ENCODE measurements around the gene MYL3. TPM values are rescaled to one million over a fixed set of nuclear protein-coding genes. Genes with fewer than 3 reads are reported as not detected.

The MYL3 gene
- total RNA-seq, 1 donor from 2014 or later = 0.36 TPM

DNA sequence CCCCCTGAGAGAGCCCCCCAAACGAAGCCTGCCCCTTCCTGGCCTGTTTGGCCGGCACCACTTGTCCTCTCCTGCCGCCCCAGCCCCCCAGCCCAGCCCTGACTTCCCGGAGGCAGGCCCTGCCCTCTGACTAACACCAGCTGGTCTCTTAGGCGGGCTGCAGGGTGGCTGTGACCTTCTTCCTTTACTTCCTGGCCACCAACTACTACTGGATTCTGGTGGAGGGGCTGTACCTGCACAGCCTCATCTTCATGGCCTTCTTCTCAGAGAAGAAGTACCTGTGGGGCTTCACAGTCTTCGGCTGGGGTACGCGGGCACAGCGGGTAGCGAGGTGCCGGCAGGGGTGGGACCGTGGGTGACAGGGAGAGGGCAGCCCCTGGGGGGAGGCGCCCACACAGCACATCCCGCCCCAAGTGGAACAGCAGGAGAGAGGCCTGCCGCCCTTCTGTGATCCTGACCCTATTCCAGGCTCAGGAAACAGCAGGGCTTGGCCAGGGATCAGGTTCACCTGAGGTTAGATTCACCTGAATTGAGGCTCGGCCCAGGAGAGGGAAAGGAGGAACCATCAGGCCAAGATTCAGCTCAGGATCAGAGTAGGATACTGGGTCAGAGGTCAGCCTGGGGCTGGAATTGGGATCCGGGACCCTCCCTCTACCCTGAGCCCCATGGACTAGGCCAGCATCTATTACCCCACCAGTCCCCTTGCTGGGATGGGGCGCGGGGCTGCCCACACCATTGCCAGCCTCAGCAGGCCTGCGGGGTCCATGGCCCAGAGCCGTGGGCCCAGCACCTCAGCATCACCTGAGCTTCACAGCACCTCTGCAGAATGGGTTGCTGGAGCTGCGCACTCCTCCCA lies 36.1 kb upstream of the MYL3 start:
- ATAC-seq = no peak

DNA sequence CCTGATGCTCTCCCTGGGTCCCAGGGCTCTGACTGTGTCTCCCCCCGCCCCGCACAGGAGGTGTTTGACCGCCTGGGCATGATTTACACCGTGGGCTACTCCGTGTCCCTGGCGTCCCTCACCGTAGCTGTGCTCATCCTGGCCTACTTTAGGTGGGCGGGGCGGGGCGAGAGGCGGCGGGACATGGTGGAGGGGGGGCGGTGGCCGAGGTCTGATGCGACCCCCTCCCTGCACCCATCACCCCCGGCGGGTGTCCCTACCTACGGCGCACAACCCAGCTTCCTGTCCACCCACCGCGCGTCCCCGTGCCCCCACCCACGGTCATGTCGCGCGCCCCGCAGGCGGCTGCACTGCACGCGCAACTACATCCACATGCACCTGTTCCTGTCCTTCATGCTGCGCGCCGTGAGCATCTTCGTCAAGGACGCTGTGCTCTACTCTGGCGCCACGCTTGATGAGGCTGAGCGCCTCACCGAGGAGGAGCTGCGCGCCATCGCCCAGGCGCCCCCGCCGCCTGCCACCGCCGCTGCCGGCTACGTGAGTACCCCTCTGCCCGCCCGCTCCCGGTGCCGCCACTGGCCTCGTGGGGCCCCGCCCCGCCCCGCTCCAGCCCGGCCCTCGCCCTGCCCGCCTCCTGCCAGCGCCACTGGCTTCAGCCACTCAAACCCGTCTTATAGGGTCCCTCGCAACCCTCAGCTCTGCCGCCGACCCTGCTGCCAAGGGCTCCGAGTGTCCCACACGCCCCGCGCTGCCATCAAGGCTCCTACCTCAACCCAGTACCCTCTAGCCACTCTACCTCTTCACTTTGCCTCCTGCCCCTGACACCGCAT lies 35.3 kb upstream of the MYL3 start:
- no peak for ATAC-seq

DNA sequence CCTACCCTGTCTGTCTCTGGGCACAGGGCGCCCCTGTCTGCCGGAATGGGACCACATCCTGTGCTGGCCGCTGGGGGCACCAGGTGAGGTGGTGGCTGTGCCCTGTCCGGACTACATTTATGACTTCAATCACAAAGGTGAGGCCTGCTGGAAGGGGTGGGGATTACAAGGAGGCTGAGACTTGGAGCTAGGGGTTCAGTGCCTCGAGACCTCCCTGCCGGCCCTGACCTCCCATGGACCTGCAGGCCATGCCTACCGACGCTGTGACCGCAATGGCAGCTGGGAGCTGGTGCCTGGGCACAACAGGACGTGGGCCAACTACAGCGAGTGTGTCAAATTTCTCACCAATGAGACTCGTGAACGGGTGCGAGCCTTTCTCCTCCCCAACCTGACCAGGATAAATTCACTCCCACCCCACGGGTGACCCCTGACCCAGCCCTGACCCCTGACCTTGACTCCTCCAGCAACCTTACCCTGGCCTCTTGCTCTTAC lies 34.6 kb upstream of the MYL3 start:
- ATAC-seq = no peak

DNA sequence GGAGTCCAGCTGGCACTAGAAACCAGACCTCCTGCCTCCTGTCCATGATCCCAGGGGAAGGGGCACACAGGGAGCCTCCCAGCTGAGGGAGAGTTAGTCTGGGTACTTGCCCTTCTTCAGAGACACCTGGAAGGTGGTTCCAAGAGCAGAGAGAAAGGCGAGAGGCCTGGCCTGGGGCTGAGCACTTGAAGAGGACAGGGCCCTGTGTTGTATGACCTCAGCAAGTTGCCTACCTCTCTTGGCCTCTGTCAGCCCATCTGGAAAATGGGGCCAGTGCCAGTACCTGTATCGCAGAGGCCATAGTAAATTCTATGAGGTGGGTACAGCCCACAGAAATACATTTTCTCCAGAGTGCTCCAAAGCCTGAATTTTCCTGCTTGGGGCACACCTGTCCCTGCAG lies 33.8 kb upstream of the MYL3 start:
- no peak for ATAC-seq

DNA sequence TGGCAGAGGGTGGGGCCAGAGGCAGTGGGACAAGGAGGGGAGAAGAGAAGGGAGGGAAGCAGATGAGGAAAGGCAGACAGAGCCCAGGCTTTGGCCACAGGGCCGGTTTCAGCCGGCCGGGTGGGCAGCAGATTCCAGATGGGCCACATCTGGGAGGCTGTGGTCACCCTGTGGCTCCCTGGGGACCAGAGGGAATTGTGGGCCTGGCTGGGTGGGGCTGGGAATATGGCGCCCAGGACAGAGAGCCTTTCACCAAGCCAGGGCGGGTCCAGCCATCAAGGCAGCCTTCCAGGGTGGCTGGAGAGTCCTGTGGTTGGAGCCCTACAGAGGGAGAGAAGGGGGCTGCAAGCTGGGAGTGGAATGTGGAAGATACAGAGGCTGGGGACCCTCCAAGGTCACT lies 33.1 kb upstream of the MYL3 start:
- ATAC-seq = no peak

DNA sequence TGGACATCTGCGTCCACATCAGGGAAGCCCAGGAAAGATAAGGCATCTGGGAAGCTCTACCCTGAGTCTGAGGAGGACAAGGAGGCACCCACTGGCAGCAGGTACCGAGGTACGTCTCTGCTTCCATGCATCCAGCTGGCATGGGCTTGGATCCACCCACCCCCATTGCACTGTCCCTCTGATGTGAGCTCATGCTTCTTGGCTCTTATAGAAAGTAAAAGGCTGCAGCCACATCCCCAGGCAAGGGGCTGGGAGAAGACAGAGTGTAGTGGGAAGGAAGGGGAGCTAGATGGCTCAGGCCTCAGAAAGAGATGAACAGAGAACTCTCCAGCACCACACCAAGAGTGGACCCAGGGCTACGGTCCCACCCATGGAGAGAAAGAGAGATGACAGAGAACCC lies 32.5 kb upstream of the MYL3 start:
- ATAC-seq = no peak

DNA sequence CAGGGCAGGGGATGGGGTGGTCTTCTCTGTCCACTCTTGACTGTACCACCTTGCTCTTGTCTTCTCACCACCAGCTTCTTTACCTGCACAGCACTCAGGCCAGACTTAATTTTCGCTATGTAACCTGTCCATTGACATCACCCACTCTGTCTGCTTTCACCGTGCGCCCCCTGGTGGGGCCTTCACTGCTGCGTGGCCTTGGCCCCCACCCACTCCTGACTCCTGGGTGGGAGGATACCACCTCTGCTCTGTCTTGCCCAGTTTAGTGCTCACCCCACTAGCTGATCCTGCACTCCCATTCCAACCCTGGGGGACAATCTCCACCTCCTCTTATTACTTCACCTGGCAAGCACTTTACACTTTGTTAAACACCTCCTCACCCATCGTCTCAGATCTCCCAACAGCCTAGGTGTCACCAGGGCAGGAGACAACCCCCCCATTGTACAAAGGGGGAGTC lies 32.0 kb upstream of the MYL3 start:
- ATAC-seq = peak; percentile 45

DNA sequence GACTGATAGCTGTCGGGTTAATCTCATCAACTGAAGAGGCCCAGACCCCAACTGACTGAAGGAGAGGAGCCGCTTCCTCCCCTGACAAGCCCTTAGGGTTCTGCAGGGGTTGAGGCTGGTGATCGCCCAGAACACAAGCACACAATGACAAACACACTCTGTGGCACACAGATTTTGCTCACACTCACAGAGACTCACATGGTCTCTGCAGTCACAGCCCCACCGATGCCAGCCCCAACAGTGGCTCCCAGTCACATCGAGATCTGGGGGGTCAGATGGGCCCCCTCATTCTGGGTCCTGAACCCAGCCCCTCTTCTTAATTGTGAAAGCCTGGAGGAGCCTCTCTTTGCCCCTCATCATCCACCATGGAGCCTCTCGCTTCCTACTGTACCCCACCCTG lies 31.0 kb upstream of the MYL3 start:
- ATAC-seq = no peak

DNA sequence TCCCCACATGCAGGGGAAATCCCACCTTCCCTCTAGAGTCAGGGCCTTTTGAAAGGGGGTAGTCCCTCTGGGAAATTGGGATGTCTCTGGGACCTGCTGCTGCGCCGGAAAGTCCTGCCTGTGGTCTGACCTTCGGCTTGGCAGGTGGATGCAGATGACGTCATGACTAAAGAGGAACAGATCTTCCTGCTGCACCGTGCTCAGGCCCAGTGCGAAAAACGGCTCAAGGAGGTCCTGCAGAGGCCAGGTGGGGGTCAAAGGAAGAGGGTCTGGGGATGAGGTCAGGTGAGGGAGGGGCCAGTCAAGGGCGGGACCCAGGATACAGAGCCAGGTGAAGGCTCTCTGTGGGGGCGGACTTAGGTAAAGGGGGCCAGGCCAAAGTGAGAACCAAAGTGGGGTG lies 30.5 kb upstream of the MYL3 start:
- ATAC-seq = no peak

DNA sequence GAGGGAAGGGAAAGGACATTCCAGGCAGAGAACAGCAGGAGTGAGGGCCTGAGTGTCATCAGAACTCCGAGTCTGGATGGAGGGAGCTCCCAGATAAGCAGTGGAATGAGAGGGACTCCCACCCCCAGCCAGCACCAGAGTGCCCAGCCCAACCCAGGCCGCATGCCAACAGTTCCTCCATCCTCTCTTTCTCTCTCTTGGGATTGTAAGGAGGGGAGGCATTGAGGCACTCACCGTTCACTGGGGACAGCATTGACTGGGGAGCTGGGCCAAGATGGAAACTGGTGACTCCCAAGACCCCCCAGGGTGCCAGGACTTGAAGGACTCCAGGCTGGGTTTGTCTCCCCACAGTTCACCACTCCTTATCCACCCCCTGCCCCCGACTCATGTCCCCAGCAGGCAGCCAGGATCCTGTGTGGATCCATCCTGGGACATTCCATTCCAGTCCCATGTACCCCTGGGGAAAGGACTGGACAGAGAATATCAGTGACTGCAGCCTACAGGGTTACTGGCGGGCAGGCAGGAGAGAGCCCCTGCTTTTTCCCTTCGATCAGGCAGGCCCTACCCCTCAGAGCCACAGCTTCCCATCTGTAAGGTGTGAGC lies 30.0 kb upstream of the MYL3 start:
- ATAC-seq = no peak

DNA sequence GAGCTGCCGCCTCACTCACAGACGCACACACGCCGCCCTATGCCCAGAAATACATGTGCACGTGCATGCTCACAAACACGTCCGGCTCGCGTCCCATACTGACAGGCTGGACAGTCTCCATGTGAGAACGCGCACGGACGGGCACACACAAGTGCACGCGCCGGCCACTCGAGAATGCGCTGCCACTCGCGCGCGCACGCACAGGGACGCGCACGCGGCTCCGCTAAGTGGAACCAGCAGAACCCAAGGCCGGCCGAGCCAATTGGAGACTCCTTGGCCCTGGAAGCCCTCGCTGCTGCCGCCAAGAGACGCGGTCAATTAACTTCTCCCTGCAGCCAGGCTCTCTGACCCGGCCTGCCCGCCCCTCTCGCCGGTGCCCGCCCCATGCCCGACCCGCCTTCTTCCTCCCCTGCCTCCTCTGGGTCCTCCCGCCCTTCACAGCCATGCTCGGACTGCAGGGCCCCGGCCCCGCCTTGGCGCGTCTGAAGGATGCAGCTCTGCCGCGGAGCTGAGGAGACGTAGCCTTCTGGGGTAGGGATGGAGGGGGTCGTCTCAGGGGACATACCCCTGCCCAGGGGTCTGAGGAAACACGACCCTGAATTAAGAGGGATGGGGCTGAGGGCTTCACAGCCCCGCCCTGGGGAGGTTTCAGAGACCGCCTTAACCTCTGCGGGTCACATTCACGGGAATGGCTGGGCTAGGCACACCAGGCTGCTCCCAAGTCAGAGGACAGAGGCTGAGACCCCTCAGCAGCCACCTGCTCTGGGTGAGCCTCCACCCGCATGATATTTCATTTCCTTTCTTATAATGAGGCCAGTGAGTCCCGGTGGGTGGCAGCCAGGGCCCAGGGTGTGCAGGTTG lies 29.3 kb upstream of the MYL3 start:
- peak; percentile 47 for ATAC-seq

DNA sequence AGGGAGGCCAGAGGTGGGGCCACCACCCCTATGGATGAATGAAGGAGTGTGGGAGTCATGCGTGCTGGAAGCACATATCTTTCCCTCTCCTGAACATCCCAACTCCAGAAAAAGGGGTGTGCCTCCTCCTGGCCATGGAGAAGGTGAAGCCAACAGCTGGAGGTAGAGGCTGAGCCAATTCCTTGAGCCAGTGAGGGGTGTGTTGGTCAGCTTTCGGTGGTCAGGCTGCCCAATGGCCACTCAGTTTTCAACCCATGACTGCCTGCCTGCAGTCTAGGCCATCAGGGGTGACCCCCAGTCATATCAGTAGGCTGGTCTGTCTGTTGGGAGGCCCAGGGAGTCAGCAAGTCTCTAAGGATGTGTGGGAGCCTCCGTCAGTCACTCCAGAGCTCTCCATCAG lies 27.9 kb upstream of the MYL3 start:
- no peak for ATAC-seq

DNA sequence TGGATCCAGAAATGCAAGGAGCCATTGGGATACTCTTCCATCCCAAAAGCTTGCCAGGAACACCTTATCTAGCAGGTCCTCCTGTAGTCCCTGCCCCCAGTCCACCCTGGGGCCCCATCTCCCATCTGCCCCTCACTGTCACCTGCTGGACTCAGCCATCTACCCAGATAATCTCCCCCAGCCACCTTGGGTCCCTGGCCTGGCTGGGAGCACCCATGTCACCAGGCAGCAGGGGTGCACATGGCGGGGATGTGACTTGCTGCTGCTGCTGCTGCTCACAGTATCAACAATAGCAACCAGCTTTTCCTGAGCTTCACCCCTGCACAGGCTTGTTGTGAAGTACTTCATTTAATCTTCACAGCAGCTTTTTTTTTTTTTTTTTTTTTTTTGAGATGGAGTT lies 26.9 kb upstream of the MYL3 start:
- ATAC-seq = no peak

DNA sequence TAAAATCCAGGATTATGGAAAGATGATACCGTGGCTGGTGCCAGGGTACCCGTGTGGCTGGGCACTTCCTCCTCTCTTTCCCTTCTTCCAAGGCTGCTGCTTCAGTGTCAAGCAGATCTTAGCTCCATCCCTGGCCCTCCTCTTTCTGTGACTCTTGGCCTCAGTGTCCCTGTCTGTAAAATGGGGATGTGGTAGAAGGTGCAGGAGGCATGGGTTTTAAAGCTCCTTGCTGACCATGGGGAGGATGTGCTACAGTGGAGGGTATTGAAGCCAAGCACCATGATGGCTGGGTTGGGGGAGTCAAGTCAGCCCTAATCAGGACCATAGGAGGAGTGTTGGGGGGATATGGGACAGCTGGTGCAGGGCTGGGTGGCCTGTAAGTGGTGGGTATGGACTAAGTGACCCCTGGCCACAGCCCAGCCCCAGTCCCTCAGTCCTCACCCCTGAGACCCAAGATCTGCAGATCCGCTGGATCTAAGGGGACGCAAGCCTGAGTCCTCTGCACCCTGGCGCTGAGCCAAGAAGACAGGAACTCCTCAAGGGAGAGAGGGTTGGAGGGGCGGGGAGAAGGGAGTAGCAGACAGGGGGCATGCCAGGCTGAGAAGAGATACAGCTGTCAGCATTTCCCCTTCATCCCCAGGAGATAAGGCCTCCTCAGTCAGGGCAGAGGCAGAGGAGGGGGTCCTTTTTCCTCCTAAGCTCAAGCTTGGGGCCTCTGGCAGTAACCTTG lies 26.3 kb upstream of the MYL3 start:
- no peak for ATAC-seq

DNA sequence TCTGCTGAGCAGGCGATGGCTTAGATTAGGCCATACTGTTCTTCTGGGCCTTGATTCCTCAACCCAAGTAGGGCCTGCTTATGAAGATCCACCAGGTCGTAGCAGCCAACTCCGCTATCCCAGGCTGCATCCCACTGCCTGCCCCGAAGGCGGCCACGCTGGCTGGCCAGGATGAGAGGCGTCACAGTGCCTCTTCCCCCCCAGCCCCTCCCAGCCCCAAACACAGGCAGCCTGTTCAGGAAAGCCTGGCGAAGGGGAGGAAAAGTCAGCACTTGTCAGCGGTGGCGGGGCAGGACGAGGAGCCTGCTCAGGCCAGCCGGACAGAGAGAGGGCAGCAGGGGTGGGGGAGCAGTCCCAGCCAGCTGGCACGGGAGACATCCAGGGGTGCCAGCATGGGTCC lies 25.5 kb upstream of the MYL3 start:
- no peak for ATAC-seq

DNA sequence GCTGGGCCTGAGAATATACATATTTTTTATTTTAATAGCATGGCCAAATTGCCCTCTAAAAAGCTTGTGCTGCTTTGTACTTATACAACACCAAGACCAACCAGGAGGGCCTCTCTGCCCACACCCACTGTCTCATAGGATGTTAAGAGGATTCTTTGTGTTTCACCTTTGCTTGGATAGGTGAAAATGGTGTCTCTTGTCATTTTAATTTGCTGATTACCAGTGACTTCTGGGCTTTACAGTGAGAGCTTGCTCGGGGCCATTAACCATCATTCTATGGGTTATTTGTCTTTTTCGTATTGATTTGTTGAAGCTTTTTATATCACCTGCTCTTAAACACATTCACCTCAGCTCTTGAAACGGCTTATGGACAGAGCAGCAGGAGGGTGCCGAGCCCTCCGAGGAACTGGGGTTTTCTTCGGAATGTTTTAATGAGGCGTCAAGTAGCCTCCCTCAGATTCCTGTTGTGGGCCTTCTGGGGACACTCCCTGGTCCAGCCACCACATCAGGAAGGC lies 24.8 kb upstream of the MYL3 start:
- no peak for ATAC-seq

DNA sequence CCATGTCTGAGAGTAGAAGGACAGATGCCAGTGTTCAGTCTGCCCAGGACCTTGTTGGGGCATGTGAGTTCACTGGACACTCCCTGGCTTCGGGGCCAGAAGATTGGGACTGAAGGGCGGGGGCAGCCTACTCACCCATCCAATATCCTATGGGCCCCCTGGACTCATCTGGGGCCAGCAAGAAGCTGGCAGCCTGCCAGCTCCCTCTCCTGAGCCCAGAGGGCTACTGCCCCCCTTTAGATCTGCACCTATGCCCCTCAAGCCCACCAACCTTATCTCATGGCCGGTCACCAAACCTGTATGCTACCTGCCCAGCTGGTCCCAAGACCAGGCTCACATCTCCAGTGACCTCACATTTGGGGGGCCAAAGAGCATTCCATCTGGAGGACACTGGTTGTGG lies 22.4 kb upstream of the MYL3 start:
- no peak for ATAC-seq

DNA sequence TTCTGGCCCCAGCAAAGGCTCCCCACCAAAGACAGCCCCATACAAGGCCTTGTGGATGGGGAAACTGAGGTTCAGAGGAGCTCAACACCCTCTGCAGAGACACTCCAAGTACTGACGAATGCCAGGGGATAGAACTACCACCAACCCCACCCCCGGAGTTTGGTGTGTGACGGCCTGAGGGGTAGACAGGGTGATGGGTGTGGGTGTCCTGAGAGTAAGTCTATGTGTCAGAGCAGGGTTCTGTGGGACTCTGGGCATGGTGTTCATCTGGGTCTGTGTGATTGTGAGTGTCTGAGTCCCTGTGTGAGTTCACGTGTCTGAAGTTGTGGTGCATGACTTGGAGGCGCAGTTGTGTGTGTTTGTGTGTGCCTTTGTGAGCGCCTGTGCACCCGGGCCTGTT lies 21.7 kb upstream of the MYL3 start:
- ATAC-seq = no peak

DNA sequence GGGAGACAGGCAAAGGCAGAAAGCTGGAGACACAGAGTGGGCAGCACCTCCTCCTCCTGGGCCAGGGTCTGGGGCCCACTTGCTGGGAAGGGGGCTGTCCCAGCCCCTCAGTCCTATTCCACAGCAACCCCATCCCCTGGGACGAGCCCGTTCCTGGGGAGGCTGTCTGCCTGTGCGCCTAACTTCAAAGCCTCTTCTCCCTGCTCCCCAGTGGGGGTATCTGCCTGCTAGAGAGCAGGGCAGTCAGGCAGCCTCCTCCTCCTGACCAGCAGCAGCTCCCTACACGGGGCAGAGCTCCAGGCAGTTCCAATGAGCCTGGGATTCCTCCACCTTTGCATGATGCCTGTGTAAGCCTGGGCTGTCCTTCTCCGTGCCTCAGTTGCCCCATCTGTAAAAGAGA lies 21.2 kb upstream of the MYL3 start:
- no peak for ATAC-seq

DNA sequence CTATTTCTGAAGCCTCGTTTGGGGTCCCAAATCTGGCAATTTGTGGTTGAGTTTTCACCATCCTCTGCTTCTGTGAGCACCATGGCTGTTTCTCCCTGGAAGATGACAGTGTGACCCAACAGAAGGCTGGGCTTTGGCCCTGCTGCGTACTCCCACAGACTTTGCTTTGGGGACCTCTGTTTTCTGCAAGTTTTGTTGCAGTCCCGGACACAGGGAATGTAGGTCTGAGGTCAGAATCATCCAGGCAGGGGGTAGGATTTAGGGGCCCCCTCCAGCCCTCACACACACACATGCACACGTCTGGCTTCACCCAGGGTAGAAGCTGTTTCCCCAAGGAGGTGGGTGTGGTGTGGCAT lies 20.6 kb upstream of the MYL3 start:
- no peak for ATAC-seq

DNA sequence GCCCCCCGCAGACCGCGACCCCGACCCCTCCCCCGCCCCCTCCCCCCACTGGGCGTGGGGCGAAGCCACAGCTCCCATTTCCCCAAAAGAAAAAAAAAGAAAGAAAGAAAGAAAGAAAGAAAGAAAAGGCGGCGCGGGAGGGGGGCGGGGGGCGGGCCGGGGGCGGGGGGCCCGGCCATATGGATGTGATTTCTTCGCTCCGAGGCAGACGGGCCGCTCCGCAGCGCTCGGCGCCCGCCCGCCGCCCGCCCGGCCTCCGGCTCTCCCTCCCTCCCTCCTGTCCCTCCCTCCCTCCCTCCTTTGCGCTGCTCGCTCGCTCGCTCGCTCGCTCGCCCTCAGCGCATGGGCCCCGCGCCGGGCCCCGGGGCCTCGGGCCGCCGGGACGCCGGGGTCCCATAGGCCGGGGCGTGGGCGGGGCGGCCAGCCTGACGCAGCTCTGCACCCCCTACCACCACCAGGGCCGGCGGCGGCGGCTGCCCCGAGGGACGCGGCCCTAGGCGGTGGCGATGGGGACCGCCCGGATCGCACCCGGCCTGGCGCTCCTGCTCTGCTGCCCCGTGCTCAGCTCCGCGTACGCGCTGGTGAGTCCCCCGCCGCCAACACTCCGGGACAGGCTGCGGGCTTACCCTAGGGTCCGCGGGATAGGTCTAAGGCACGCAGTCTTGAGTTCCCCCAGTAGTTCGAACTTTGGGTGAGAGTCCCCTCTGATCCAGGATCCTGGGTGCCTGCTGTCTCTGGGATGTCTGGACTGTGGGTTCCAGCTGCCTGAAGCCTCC lies 20.0 kb upstream of the MYL3 start:
- peak; percentile 27 for ATAC-seq

All from esophagus mucosa (tissue), 1 donor.